ENCODE results near the gene HECTD1.

- TF ChIP-seq, protein P1, sequence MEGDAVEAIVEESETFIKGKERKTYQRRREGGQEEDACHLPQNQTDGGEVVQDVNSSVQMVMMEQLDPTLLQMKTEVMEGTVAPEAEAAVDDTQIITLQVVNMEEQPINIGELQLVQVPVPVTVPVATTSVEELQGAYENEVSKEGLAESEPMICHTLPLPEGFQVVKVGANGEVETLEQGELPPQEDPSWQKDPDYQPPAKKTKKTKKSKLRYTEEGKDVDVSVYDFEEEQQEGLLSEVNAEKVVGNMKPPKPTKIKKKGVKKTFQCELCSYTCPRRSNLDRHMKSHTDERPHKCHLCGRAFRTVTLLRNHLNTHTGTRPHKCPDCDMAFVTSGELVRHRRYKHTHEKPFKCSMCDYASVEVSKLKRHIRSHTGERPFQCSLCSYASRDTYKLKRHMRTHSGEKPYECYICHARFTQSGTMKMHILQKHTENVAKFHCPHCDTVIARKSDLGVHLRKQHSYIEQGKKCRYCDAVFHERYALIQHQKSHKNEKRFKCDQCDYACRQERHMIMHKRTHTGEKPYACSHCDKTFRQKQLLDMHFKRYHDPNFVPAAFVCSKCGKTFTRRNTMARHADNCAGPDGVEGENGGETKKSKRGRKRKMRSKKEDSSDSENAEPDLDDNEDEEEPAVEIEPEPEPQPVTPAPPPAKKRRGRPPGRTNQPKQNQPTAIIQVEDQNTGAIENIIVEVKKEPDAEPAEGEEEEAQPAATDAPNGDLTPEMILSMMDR (IDR thresholded peaks at IDR 0.05 in 4 of 5, conservative IDR thresholded peaks at IDR 0.05 in 1 of 5): no peak
- no peak for TF ChIP-seq POLR2A (IDR thresholded peaks at IDR 0.05)
Observed at GRCh38 chr14:31080484-31080883, 127.1 kb downstream of the HECTD1 start.
